ENCODE measurements around the gene NOL4L.

The NOL4L gene

GRCh38 chr20:32480371-32481241 is 104.5 kb downstream of the NOL4L start:
- no peak for FAIRE-seq

- FAIRE-seq, result no peak
Observed at GRCh38 chr20:32479697-32480171, 105.4 kb downstream of the NOL4L start.

GRCh38 chr20:32479012-32479411 is 106.1 kb downstream of the NOL4L start:
- no peak for FAIRE-seq

- FAIRE-seq, result no peak
Observed at GRCh38 chr20:32478576-32478975, 106.6 kb downstream of the NOL4L start.

- FAIRE-seq, result no peak
Observed at GRCh38 chr20:32477594-32478512, 107.3 kb downstream of the NOL4L start.

- no peak for FAIRE-seq
Observed at GRCh38 chr20:32476684-32477593, 108.2 kb downstream of the NOL4L start.

- no peak for FAIRE-seq
Observed at GRCh38 chr20:32474967-32475811, 109.9 kb downstream of the NOL4L start.

- no peak for FAIRE-seq
Observed at GRCh38 chr20:32474717-32474966, 110.5 kb downstream of the NOL4L start.

GRCh38 chr20:32474009-32474716 is 111.0 kb downstream of the NOL4L start:
- FAIRE-seq, result no peak

GRCh38 chr20:32473231-32474008 is 111.7 kb downstream of the NOL4L start:
- no peak for FAIRE-seq

GRCh38 chr20:32472581-32473207 is 112.4 kb downstream of the NOL4L start:
- no peak for FAIRE-seq

- FAIRE-seq, result no peak
Observed at GRCh38 chr20:32470940-32471339, 114.2 kb downstream of the NOL4L start.

- no peak for FAIRE-seq
Observed at GRCh38 chr20:32470025-32470861, 114.9 kb downstream of the NOL4L start.

GRCh38 chr20:32468860-32469259 is 116.3 kb downstream of the NOL4L start:
- no peak for FAIRE-seq

GRCh38 chr20:32468313-32468640 is 116.9 kb downstream of the NOL4L start:
- FAIRE-seq, result no peak

GRCh38 chr20:32467506-32468312 is 117.4 kb downstream of the NOL4L start:
- FAIRE-seq, result no peak

GRCh38 chr20:32466739-32467505 is 118.2 kb downstream of the NOL4L start:
- FAIRE-seq, result no peak

All from TTC549 (cell line).